NCI-H1105 (cell line): ENCODE results near the gene TLN1.
A peak's percentile ranks its signal among the peaks of the same experiment; 100 is the strongest.

Experiments
- DNase-seq: peaks from one replicate; lab custom pipeline; 2025; lab: John Stamatoyannopoulos, UW

TLN1 gene

GRCh38 chr9:35729700-35730485, 2.1 kb downstream of the TLN1 start:
- peak; percentile 4 for DNase-seq

- DNase-seq, result no peak
Measured at GRCh38 chr9:35729101-35729500, 2.9 kb downstream of the TLN1 start.

- DNase-seq, result no peak
Measured at GRCh38 chr9:35728041-35728971, 3.7 kb downstream of the TLN1 start.

- no peak for DNase-seq
Measured at GRCh38 chr9:35727676-35728040, 4.3 kb downstream of the TLN1 start.

GRCh38 chr9:35726931-35727330, 5.1 kb downstream of the TLN1 start:
- no peak for DNase-seq

- DNase-seq, result no peak
Measured at GRCh38 chr9:35725362-35725761, 6.6 kb downstream of the TLN1 start.

GRCh38 chr9:35723908-35724307, 8.1 kb downstream of the TLN1 start:
- no peak for DNase-seq

- DNase-seq, result no peak
Measured at GRCh38 chr9:35723426-35723825, 8.6 kb downstream of the TLN1 start.

GRCh38 chr9:35719546-35719945, 12.4 kb downstream of the TLN1 start:
- no peak for DNase-seq

GRCh38 chr9:35718721-35719511, 13.1 kb downstream of the TLN1 start:
- no peak for DNase-seq

GRCh38 chr9:35717132-35717870, 14.7 kb downstream of the TLN1 start:
- no peak for DNase-seq

GRCh38 chr9:35716230-35716629, 15.8 kb downstream of the TLN1 start:
- DNase-seq, result no peak

- DNase-seq, result no peak
Measured at GRCh38 chr9:35714579-35715252, 17.3 kb downstream of the TLN1 start.

GRCh38 chr9:35714123-35714522, 17.9 kb downstream of the TLN1 start:
- no peak for DNase-seq

- no peak for DNase-seq
Measured at GRCh38 chr9:35713578-35713977, 18.4 kb downstream of the TLN1 start.

- DNase-seq, result no peak
Measured at GRCh38 chr9:35712762-35713400, 19.1 kb downstream of the TLN1 start.

- no peak for DNase-seq
Measured at GRCh38 chr9:35711501-35712428, 20.2 kb downstream of the TLN1 start.

GRCh38 chr9:35710818-35711500, 21.0 kb downstream of the TLN1 start:
- DNase-seq, result no peak

GRCh38 chr9:35708146-35708545, 23.8 kb downstream of the TLN1 start:
- DNase-seq, result no peak
